GM19468 (cell line): ENCODE measurements around the gene RASSF10.

Experiments used
- ATAC-seq: cut with Tn5 transposase; IDR thresholded peaks from one replicate; pipeline ENCODE4 v1.9.1; 2021; ENCODE audit warnings: mild to moderate bottlenecking, moderate library complexity, moderate number of reproducible peaks; ENCODE audit not compliant: unreplicated experiment; ENCODE audit errors: extremely low read depth

The RASSF10 gene

DNA sequence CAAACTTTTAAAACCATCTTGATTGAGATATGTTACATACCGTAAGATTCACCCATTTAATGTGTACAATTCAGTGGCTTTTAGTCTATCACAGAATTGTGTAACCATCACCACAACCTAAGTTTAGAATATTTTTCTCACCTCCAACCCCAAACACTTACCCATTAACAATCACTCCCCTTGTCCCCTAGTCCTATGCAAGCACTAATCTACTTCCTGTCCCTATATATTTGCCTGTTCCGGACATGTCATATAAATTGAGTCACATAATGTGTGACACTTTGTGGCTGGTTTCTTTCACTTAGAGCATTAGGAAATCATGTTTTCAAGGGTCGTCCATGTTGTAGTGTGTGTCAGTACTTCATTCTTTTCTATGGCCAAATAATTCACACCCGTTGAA is 38.8 kb downstream of the RASSF10 start:
- ATAC-seq, result no peak

DNA sequence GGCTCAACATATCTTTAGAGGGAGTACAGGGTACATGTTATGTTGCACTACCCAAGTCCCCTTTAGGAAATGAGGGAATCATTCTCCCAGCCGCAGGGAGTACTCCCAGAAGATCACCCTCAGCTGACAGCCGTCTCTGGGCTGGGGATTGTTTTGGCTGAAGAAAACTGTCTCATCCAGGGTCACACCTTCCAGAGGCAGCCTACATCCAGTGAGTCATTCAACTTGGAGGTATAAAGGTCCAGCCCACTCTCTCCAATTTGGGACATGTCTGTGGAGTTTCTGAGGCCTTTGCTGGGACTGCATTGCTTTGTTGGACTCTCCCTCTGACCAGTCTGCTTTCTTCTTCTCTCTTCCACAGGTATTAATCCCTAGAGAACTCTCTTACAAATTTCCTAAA is 42.1 kb downstream of the RASSF10 start:
- no peak for ATAC-seq

DNA sequence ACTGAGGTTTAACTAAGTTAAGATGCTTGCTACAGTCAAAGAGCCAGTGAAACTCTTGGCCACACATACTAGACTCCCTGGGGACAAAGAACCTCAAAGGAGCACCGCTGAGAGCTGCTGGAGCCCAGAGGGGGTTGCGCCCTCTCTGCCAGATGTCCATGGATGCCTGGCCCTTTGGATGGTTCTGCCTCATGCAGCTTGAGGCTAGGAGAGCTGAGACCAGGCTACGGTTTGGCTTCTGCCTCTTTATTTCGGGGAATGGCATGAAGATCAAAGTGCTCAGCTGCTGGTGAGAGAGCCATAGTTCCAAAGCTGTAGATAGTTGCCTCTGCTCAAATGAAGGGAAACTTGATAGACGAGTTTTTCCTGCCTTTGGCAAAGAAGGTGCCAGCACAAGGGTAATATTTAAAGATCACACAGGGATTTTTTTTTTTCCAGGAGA is 43.0 kb downstream of the RASSF10 start:
- no peak for ATAC-seq

DNA sequence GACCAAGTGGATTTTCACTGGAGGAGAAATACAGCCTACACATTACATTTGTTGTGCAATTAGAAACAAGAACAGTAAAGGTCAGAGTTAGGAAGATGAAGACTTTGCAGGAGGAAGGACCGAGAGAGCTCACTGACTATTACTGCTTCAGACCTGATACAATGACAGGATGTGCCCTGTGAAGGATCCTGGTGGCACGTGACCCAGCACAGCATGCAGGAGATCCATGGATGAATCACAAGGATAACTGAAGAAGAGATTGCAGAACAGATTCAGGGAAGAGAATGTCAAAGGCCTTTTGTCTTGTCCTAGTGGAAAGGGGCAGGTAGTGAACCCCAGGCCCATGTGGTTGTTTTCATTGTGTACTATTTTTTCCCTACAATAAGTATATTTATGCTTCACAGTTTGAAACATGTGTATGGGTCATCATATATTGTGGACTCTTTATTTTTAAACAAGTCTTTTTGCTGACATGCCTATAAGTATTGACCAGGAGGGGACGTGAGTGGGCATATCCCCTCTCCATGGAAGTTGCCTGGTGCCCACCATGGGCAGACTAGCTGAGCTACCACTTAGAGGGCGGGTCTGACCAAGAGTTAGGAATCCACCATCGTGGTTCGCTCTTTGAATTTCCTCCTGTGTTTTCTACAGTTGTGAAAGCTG is 44.3 kb downstream of the RASSF10 start:
- ATAC-seq, result no peak

DNA sequence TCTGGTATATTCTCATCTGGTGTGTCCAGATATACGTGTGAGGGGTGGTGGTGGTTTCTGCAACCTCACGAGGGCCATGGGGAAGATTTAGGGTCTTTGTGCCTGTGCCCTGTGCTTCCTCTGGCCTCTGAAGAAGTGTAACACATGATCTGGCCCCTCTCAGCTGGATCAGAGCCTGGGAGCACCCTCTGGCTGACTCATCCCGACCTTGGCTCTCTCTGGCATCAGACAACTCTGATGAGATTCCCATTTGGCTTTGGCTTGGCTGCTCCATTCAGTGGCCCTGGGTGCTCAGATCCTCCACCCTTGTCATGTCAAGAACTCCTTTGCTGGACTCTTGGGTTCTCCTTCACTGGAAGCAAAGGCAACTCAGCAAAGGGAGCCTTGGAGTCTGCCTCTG is 45.2 kb downstream of the RASSF10 start:
- no peak for ATAC-seq

DNA sequence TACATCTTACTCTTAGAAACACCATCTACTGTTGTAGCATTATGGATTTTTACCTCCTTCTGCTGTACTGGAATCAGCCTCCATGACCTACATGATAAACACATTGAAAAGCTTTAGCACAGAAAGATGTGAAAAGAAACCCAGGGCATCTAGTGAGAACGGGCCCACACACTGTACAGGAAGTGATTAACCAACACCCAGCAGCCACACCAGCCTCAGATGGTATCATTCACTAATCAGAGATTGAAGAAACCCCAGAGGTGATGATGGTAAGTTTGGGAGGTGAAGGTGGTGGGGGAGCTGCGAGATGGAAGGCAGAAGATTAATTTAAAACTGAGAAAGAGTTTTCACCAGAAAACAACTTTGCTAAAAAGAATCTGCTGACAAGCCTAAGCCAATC is 46.1 kb downstream of the RASSF10 start:
- no peak for ATAC-seq

DNA sequence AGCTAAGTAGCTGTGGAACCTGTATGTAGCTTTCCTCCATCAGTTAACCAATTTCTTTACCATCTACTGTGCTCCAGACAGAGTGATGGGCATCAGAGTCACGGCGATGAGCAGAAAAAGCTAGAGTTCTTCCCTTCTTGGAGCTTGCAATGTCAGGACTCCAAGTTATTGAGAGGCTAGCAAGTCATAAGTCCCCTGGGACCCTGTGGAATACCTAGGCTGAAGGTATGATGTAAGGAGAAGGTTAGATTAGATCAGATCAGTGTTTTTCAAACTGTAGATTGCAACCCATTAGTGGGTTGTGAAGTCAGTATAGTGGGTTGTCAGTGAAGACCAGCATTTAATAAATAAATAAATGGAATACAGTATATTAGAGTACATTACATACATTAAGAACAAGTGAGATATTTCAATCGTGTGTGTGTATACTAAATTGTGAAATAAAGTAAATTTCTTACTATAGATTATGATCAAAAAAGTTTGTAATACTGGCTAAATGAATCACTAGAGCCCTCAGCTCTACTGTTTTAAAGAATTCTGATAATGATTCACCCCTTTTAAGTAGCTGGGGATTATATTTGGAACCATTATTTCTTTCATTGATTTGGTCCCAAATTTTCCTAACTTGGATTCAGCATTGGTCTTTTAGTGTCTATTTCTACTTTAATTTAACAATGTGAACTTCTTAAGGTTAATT is 52.3 kb downstream of the RASSF10 start:
- ATAC-seq, result no peak
